Measurements from ENCODE around the gene MAJIN. TPM values are rescaled to one million over a fixed set of nuclear protein-coding genes. Genes with fewer than 3 reads are reported as not detected.
"Not testable (repeated sequence)": the region's sequence is repeated elsewhere in the genome, so short reads cannot be mapped to it uniquely, and the experiment has no call there.

Gene MAJIN
- total RNA-seq, 2 donors from 2014 or later, result 0.45 TPM; not detected in 1

- Mint-ChIP-seq H3K36me3 (no peaks in the 10 kb centered on the region), H3K9me3 (no peaks in the 10 kb centered on the region), H3K27ac (peak overlapping the region; percentile 65 to 74)
- no peak for DNase-seq (ENCODE audit: low spot score in 2 of 2)
- ATAC-seq, result no peak
Measured at GRCh38 chr11:64998690-64999431, 27.0 kb upstream of the MAJIN start.

DNA sequence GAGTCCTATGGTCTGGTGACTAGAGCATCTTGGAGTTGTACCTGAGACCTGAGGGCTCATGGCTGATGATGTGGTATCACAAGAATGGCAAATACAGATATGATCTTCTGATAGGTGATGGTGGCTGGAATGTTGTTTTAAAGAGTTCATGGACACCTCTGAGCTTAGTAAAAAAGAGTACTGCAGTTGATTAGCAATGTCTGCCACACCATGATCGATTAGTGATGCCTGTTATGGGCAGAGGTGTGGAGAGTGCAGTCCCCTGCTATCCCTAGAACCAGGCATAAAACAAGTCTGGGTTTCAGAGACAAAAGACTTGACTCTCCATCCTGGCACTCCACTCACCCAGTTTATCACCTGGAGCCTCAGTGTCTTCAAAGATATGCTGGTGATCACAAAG, 26.2 kb upstream of the MAJIN start:
- ATAC-seq (no peak), DNase-seq (ENCODE audit: low spot score in 2 of 2) (no peak)
- H3K36me3 Mint-ChIP-seq, result no peaks in the 10 kb centered on the region
- no peaks in the 10 kb centered on the region for H3K9me3 Mint-ChIP-seq
- H3K27ac Mint-ChIP-seq, result peak overlapping the region in 1 of 2 donors; percentile 65

DNA sequence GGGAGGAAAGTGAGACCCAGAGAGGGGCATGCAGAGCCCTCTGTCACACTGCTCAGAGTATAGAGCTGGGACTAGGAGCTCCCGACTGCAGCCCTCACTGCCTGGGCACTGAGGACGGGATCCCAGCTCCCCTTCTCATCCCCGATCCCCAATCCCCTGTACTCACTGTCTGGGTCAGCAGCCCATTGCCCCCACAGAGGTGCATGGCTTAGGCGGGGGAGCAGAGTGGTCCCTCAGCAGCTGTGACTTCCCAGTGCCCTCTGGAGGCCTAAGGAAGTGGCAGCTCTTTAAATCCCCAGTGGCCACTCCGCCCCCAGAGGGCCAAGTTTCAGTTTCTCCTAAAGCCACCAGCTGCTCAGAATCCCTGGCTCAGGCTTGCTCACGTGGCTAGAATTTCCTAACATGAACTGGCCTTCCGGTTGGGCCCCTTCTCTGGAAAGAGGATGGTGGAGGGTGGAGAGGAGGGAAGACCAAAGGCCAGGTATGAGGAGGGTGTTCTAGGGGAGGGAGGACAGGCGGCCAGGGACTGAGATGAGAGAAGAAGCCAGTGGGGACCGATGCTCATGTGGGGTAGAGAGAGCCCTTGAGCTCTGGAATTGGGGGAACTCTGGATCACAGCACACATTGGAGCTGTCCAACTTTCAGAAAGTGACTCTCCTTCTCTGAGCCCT, 24.9 kb upstream of the MAJIN start, which contains the start of gene BATF2:
BATF2 (minus strand) TSS at position 262 of the 671 bp plus-strand sequence; CDS start at position 205, 57 bp downstream.
- peak; percentile 18 to 47 for ATAC-seq
- peak within 1 kb of the TSS in 1 of 2 donors; percentile 34 for H3K27ac Mint-ChIP-seq
- no peaks in the 10 kb centered on the region for H3K36me3 Mint-ChIP-seq
- no peak for DNase-seq (ENCODE audit: low spot score in 2 of 2)
- H3K9me3 Mint-ChIP-seq, result no peaks in the 10 kb centered on the region

DNA sequence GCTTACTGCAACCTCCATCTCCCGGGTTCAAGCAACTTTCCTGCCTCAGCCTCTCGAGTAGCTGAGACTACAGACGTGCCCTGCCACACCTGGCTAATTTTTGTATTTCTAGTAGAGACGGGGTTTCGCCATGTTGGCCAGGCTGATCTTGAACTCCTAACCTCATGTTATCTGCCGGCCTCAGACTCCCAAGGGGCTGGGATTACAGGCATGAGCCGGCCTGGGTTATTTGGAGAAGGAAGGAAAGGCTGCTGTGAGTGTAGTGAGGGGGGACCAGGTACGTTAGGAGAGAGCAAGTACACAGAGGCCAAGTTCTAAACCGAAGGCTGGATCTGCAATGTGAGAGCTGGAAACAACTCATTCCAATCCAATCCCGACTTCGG, 24.4 kb upstream of the MAJIN start:
- Mint-ChIP-seq H3K36me3 (no peaks in the 10 kb centered on the region), H3K27ac (peak overlapping the region in 1 of 2 donors; percentile 34), H3K9me3 (no peaks in the 10 kb centered on the region)
- no peak for ATAC-seq
- no peak for DNase-seq (ENCODE audit: low spot score in 2 of 2)

GRCh38 chr11:64994318-64994717, 22.4 kb upstream of the MAJIN start:
- Mint-ChIP-seq H3K36me3 (no peaks in the 10 kb centered on the region), H3K9me3 (no peaks in the 10 kb centered on the region), H3K27ac (no peak overlapping the region)
- no peak for ATAC-seq
- DNase-seq (ENCODE audit: low spot score in 2 of 2), result no peak

DNA sequence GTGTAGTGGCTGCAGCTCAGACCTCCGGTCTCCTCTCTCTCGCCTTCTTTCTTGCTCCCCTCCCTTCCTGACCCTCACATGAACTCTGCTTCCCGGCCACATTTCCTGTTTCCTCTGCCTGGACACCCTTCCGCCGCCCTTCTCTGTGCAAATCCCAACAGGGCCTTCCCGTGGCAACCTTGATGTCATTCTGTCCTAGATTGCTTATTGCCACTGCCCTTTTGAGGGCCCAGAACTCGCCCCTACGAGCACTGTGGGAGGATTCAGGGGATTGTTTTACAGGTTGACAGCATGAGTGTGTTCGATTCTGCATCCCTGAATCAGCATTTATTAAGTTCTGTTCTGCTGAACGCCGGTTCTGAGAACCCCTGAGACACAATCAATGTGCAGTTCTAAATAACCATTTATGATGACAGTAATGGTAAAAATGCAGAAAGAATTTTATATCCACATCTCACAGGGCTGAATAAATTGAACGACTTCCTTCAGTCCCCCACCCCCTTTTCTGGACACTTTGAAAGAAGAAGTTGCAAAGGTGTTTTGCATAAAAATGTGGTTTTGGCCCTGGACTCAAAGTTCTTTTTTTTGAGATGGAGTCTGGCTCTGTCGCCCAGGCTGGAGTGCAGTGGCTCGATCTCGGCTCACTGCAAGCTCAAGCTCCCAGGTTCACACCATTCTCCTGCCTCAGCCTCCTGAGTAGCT, 18.5 kb upstream of the MAJIN start:
- Mint-ChIP-seq H3K9me3 (no peaks in the 10 kb centered on the region), H3K36me3 (no peaks in the 10 kb centered on the region), H3K27ac (peak overlapping the region in 1 of 2 donors; percentile 19)
- no peak for DNase-seq (ENCODE audit: low spot score in 2 of 2)
- no peak for ATAC-seq

GRCh38 chr11:64989416-64989815, 17.5 kb upstream of the MAJIN start:
- Mint-ChIP-seq H3K36me3 (no peaks in the 10 kb centered on the region), H3K27ac (peak overlapping the region in 1 of 2 donors; percentile 58), H3K9me3 (no peaks in the 10 kb centered on the region)
- DNase-seq (ENCODE audit: low spot score in 2 of 2), result no peak
- no peak for ATAC-seq

GRCh38 chr11:64987998-64988854, 16.3 kb upstream of the MAJIN start:
- peak overlapping the region; percentile 21 to 58 for H3K27ac Mint-ChIP-seq
- DNase-seq (ENCODE audit: low spot score in 2 of 2), result no peak
- H3K36me3 Mint-ChIP-seq, result no peaks in the 10 kb centered on the region

GRCh38 chr11:64983339-64983738, 11.4 kb upstream of the MAJIN start:
- not testable (repeated sequence) for H3K36me3 Mint-ChIP-seq; H3K27ac Mint-ChIP-seq; DNase-seq (ENCODE audit: low spot score in 2 of 2); ATAC-seq; H3K9me3 Mint-ChIP-seq

More at GRCh38 chr11:64987998-64988854, 16.3 kb upstream of the MAJIN start:
- H3K9me3 Mint-ChIP-seq, result no peaks in the 10 kb centered on the region
- ATAC-seq, result no peak

DNA sequence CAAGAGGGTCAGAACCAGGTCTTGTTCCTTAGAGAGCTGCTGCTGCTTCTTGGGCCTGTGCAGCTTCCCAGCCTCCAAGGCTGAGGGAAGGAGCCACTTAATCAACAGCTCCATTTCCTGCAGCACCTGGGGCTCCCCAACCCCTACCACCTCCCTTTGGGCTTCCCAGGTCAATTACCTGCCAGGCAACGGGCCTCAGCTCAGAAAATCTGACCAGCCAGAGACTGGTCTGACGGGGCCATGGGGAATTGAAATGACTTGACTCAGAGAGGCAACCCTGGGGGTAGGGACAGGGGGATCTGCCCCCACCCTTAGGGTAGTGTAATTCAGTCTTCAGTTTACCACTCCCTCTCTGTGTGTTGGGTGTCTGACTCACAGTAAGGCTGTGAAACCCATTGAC, 4.7 kb upstream of the MAJIN start:
- Mint-ChIP-seq H3K9me3 (no peaks in the 10 kb centered on the region), H3K36me3 (no peaks in the 10 kb centered on the region), H3K27ac (no peak overlapping the region)
- ATAC-seq (no peak), DNase-seq (ENCODE audit: low spot score in 2 of 2) (no peak)

- Mint-ChIP-seq H3K9me3 (no peaks in the 10 kb centered on the region), H3K36me3 (no peaks in the 10 kb centered on the region), H3K27ac (no peak overlapping the region)
- ATAC-seq, result no peak
- no peak for DNase-seq (ENCODE audit: low spot score in 2 of 2)
Measured at GRCh38 chr11:64974124-64974523, 2.2 kb upstream of the MAJIN start.

GRCh38 chr11:64970731-64971151, 1.2 kb downstream of the MAJIN start:
- no peaks in the 10 kb centered on the region for H3K36me3 Mint-ChIP-seq
- H3K9me3 Mint-ChIP-seq, result no peaks in the 10 kb centered on the region
- ATAC-seq (peak; percentile 84 to 87), DNase-seq (ENCODE audit: low spot score in 2 of 2) (peak; percentile 52 to 57)
- peak overlapping the region; percentile 84 to 99 for H3K27ac Mint-ChIP-seq

DNA sequence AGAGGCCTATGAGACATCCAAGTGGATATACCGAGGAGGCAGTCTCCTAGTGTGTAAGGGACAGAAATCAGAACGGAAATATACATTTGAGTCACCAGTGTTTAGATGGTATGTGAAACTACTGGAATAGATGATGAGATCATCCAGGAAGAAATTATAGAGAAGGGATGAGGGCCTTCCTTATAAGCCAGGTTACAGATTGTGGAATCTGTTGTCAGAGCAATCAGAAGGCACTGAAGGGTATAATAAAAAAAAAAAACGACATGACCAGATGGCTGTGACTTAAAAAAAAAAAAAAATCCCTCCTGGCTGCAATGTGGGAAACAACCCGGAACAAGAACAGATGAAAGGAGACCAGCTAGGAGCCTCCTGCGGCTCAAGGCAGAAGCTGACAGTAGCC, 2.7 kb downstream of the MAJIN start:
- Mint-ChIP-seq H3K36me3 (no peaks in the 10 kb centered on the region), H3K27ac (peak overlapping the region; percentile 58 to 84), H3K9me3 (no peaks in the 10 kb centered on the region)
- ATAC-seq (peak; percentile 23 to 33), DNase-seq (ENCODE audit: low spot score in 2 of 2) (no peak)

DNA sequence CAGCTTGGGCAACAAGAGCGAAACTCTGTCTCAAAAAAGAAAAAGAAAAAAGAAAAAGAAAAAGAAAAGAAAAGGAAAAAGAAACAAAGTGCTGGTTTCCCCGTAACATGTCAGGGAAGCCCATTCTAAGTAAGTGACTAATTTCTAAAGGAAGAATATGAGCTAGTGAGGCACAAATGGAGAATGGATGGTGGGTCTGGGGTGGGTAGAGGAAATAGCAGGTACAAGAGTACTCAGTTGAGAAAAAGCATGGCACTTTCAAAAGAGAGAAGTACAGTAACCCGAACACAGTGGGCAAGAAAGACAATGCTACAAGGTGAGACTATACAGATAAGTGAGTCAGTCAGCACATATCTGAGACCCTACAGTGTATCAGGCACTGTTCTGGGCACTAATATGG, 4.5 kb downstream of the MAJIN start:
- no peaks in the 10 kb centered on the region for H3K9me3 Mint-ChIP-seq
- ATAC-seq, result peak; percentile 25 to 53

DNA sequence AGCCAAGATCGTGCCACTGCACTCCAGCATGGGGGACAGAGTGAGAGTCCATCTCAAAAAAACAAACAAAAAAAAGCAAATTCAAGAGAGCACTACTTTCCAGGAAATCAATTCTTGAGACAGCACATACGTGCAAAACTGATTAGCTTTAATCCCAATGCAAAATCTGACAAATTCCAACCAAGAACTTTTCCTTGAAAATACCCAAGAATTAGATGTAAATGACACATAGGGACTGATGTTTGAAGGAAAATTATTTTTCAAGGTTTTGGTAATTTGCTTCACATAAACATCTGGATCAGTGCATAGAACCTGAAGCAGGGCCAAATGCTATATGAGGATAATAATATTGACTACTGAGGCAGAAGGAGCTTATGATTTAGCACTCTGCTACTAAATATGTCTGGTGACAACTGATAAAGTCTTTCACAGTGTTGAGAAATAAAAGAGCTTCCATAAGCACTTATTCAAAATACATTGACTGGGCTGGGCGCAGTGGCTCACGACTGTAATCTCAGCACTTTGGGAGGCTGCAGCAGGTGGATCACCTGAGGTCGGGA, 8.8 kb downstream of the MAJIN start:
- Mint-ChIP-seq H3K9me3 (no peaks in the 10 kb centered on the region), H3K36me3 (no peaks in the 10 kb centered on the region), H3K27ac (no peak overlapping the region)
- no peak for DNase-seq (ENCODE audit: low spot score in 2 of 2)
- no peak for ATAC-seq

More for the DNA sequence above, 4.5 kb downstream of the MAJIN start:
- Mint-ChIP-seq H3K36me3 (no peaks in the 10 kb centered on the region), H3K27ac (peak overlapping the region; percentile 1 to 46)
- no peak for DNase-seq (ENCODE audit: low spot score in 2 of 2)

DNA sequence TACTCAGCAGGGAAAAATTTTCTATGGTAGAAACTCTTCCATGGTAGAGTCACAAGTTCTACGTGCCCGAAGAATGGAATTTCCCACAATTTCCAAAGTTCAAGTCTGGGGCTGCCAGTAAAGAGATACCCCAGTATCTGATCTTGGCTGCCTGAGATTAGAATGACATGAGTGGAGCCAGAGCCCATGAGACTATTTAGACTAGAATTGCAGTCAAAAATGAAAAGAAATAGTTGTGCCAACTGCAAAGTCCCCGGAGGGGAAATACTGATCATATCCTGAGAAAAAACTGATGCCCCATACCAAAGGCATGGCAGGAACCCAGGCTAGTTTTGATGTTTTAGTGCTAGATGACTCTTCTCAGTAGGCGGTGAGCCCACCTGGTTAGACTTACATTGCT, 11.2 kb downstream of the MAJIN start:
- Mint-ChIP-seq H3K9me3 (no peaks in the 10 kb centered on the region), H3K36me3 (no peaks in the 10 kb centered on the region), H3K27ac (no peak overlapping the region)
- DNase-seq (ENCODE audit: low spot score in 2 of 2), result no peak
- ATAC-seq, result no peak

Data from activated naive CD4-positive, alpha-beta T cell treated with anti-CD3 and anti-CD28 coated beads, Interleukin-2, amount 50 U/mL, for 72 hours (primary cell).